GM20000 (cell line): Measurements from ENCODE around the gene DDR1.
A peak's percentile ranks its signal among the peaks of the same experiment; 100 is the strongest.
"Not testable (repeated sequence)": the region's sequence is repeated elsewhere in the genome, so short reads cannot be mapped to it uniquely, and the experiment has no call there.

Experiments used
- DNase-seq: peaks from one replicate; pipeline ENCODE4 v3.0.0; 2012; ENCODE audit warnings: low spot score
- CTCF ChIP-seq: IDR thresholded peaks from 2 replicates; pipeline ENCODE4 v1.5.1; 2012; ENCODE audit warnings: mild to moderate bottlenecking, control low read depth; ENCODE audit errors: extremely low read depth, missing control alignments

DDR1 gene

GRCh38 chr6:30901436-30901835 is 17.1 kb downstream of the DDR1 start:
- DNase-seq: no peak
- TF ChIP-seq CTCF: no peak

GRCh38 chr6:30902196-30902595 is 17.9 kb downstream of the DDR1 start:
- DNase-seq: not testable (repeated sequence)

DNA sequence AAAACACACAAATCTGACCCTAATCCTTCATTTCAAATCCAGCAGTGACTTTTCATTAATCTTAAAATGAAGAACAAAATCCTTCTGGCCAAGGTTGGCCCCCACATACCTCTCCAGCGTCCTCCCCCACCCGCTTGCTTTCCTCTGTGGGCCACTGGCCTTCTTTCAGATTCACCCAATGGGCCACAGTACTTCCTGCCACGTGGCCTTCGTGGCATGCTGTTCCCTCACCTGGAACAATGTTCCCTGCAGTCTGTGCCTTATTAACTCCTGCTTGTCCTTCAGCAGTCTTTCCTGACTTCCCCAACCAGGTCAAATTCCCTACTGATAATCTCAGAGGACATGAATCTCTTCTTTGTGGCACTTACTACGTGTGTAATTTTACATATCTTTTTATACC is 18.4 kb downstream of the DDR1 start:
- no peak for TF ChIP-seq CTCF
- no peak for DNase-seq

DNA sequence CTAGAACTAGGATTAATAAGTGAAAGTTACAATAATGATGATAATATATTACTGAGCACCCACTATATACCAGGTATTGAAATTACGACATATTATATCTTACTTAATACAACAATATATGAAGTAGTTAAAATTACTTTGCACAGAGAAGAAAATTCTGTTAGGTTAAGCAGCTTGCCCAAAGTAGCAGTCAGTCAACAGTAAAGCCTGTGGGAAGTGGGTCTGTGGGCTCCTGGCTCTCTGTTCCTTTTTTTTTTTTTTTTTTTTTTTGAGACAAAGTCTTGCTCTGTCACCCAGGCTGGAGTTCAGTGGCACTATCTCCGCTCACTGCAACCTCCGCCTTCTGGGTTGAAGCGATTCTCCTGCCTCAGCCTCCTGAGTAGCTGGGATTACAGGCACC is 18.9 kb downstream of the DDR1 start:
- TF ChIP-seq CTCF: no peak
- DNase-seq: no peak

GRCh38 chr6:30907290-30907757 is 23.0 kb downstream of the DDR1 start:
- not testable (repeated sequence) for DNase-seq

GRCh38 chr6:30907758-30908591 is 23.7 kb downstream of the DDR1 start, which contains the start of gene GTF2H4:
Gene GTF2H4 (plus strand): TSS chr6:30908207.
- DNase-seq: peak; percentile 92
- TF ChIP-seq CTCF: no peak

DNA sequence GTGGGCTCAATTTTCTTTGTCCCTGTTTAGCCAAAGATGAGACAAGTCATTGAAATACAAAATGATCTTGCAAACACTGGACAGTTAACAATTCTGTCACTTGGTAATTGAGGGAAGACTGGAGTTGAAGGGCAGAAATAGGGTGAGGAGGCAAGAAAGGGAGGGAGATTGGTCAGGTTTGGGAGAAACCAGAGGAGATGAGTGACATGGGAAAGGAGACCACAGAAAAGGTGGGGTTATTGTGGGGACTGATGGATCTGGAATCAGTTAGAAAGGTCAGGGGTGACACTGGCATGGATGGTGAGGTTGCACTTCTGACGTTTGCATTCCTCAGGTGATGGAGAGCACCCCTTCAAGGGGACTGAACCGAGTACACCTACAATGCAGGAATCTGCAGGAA is 24.4 kb downstream of the DDR1 start:
- TF ChIP-seq CTCF: no peak
- DNase-seq: no peak

DNA sequence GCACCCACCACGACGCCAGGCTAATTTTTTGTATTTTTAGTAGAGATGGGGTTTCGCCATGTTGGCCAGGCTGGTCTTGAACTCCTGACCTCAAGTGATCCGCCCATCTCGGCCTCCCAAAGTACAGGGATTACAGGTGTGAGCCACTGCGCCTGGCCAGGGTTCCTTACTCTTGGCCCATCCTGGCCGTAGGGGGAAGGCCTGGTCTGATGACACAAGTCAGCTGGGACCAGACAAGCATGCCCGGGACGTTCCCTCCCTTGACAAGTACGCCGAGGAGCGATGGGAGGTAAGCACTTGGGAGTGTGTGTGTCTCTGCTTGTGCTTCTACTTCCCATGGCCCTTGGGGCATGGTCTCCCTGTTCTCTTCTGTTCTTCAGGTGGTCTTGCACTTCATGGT is 26.2 kb downstream of the DDR1 start:
- DNase-seq: not testable (repeated sequence)

- DNase-seq: no peak
- no peak for TF ChIP-seq CTCF
Observed at GRCh38 chr6:30912746-30913520, 28.6 kb downstream of the DDR1 start.
